WTC11 (cell line): ENCODE data around the gene BATF2. TPM values are rescaled to one million over a fixed set of nuclear protein-coding genes. Genes with fewer than 3 reads are reported as not detected.
A peak's percentile ranks its signal among the peaks of the same experiment; 100 is the strongest.

Experiments
- ATAC-seq: fragments of 200-7000 bp; cut with Tn5 transposase; 2 replicates; pipeline ENCODE4 v1.10.0; 2021; ENCODE audit warnings: mild to moderate bottlenecking, moderate library complexity
- CTCF ChIA-PET: fragments of 300-600 bp; sonication (Branson Sonifier 250); formaldehyde crosslinking; loops from one replicate; lab custom pipeline; 2021; ENCODE audit warnings: antibody characterized with exemption; lab: Charles Lee
- POLR2A ChIA-PET: fragments of 350-600 bp; sonication (Branson Sonifier 250); formaldehyde crosslinking; loops from one replicate; lab custom pipeline; 2021; ENCODE audit warnings: antibody characterized with exemption; lab: Charles Lee
- DNase-seq: peaks from one replicate; pipeline ENCODE4 v3.0.0; 2021; ENCODE audit warnings: low spot score
- H3K27ac Mint-ChIP-seq: 2 replicates; pipeline ENCODE4 v1.8.0; 2021; ENCODE audit warnings: mixed read lengths
- H3K27me3 Mint-ChIP-seq: 2 replicates; pipeline ENCODE4 v1.8.0; 2021; ENCODE audit warnings: low read depth, mild to moderate bottlenecking, moderate library complexity, mixed read lengths
- H3K36me3 Mint-ChIP-seq: 2 replicates; pipeline ENCODE4 v1.8.0; 2021; ENCODE audit warnings: mixed read lengths
- H3K4me1 Mint-ChIP-seq: 2 replicates; pipeline ENCODE4 v1.8.0; 2022; ENCODE audit warnings: mixed read lengths
- H3K4me3 Mint-ChIP-seq: 2 replicates; pipeline ENCODE4 v1.8.0; 2021; ENCODE audit warnings: mild to moderate bottlenecking, moderate library complexity, mixed read lengths
- H3K9me3 Mint-ChIP-seq: 2 replicates; pipeline ENCODE4 v1.8.0; 2021; ENCODE audit warnings: mixed read lengths
- CREB1 ChIP-seq: sonication (generic); formaldehyde crosslinking; IDR thresholded peaks from 2 replicates; pipeline ENCODE4 v1.8.0; 2023; ENCODE audit warnings: mild to moderate bottlenecking, missing genetic modification reagents
- CTCF ChIP-seq: fragments of 200-600 bp; IDR thresholded peaks from 2 replicates; pipeline ENCODE4 v1.8.0; 2022; ENCODE audit warnings: antibody characterized with exemption
- E2F4 ChIP-seq: sonication (generic); formaldehyde crosslinking; IDR thresholded peaks from 2 replicates; pipeline ENCODE4 v1.8.1; 2022; ENCODE audit warnings: low read depth, mild to moderate bottlenecking, moderate library complexity, missing genetic modification reagents, borderline replicate concordance
- E2F5 ChIP-seq: sonication (generic); formaldehyde crosslinking; IDR thresholded peaks from 2 replicates; pipeline ENCODE4 v1.8.1; 2022; ENCODE audit warnings: mild to moderate bottlenecking, moderate library complexity, missing genetic modification reagents
- ERG ChIP-seq: fragments of 250-450 bp; sonication (Bioruptor Pico); IDR thresholded peaks from 2 replicates; pipeline ENCODE4 v1.8.0; 2021; ENCODE audit warnings: mild to moderate bottlenecking
- FOXK1 ChIP-seq: sonication (generic); formaldehyde crosslinking; IDR thresholded peaks from 2 replicates; pipeline ENCODE4 v1.8.0; 2022; ENCODE audit warnings: mild to moderate bottlenecking, moderate library complexity, missing genetic modification reagents
- GTF2I ChIP-seq: fragments of 250-450 bp; sonication (Bioruptor Pico); conservative IDR thresholded peaks from 2 replicates; pipeline ENCODE4 v1.4.0; 2021; ENCODE audit warnings: mild to moderate bottlenecking
- IRF2 ChIP-seq: sonication (generic); formaldehyde crosslinking; IDR thresholded peaks from 2 replicates; pipeline ENCODE4 v1.8.0; 2022; ENCODE audit warnings: low read depth, missing genetic modification reagents, borderline replicate concordance
- JAZF1 ChIP-seq: fragments of 250-450 bp; sonication (Bioruptor Pico); IDR thresholded peaks from 2 replicates; pipeline ENCODE4 v1.9.0; 2021; ENCODE audit warnings: moderate library complexity, mild to moderate bottlenecking, inconsistent platforms
- MXD4 ChIP-seq: fragments of 250-450 bp; sonication (Bioruptor Pico); IDR thresholded peaks from 2 replicates; pipeline ENCODE4 v1.8.0; 2021; ENCODE audit warnings: mild to moderate bottlenecking, moderate library complexity, borderline replicate concordance
- NFE2L1 ChIP-seq: sonication (generic); formaldehyde crosslinking; IDR thresholded peaks from 2 replicates; pipeline ENCODE4 v1.8.1; 2023; ENCODE audit warnings: missing genetic modification reagents
- NR2C2 ChIP-seq: sonication (generic); formaldehyde crosslinking; IDR thresholded peaks from 2 replicates; pipeline ENCODE4 v1.8.0; 2022; ENCODE audit warnings: mild to moderate bottlenecking, missing genetic modification reagents
- PRDM15 ChIP-seq: sonication (generic); formaldehyde crosslinking; IDR thresholded peaks from 2 replicates; pipeline ENCODE4 v1.8.0; 2022; ENCODE audit warnings: missing genetic modification reagents
- PRRX2 ChIP-seq: fragments of 250-450 bp; sonication (Bioruptor Pico); IDR thresholded peaks from 2 replicates; pipeline ENCODE4 v1.8.0; 2021; ENCODE audit warnings: mild to moderate bottlenecking
- SMAD3 ChIP-seq: sonication (generic); formaldehyde crosslinking; IDR thresholded peaks from 2 replicates; pipeline ENCODE4 v1.8.0; 2022; ENCODE audit warnings: missing genetic modification reagents, mild to moderate bottlenecking, borderline replicate concordance
- SOX15 ChIP-seq: fragments of 250-450 bp; sonication (Bioruptor Pico); IDR thresholded peaks from 2 replicates; pipeline ENCODE4 v1.9.0; 2021; ENCODE audit warnings: mild to moderate bottlenecking
- TEAD1 ChIP-seq: sonication (generic); formaldehyde crosslinking; IDR thresholded peaks from 2 replicates; pipeline ENCODE4 v1.8.0; 2022; ENCODE audit warnings: mild to moderate bottlenecking, missing genetic modification reagents
- ZMAT4 ChIP-seq: fragments of 250-450 bp; sonication (Bioruptor Pico); IDR thresholded peaks from 2 replicates; pipeline ENCODE4 v1.9.0; 2021; ENCODE audit warnings: mild to moderate bottlenecking
- ZNF121 ChIP-seq: sonication (generic); formaldehyde crosslinking; IDR thresholded peaks from 2 replicates; pipeline ENCODE4 v1.8.0; 2023; ENCODE audit warnings: missing genetic modification reagents
- ZNF281 ChIP-seq: sonication (generic); formaldehyde crosslinking; IDR thresholded peaks from 2 replicates; pipeline ENCODE4 v1.8.0; 2023; ENCODE audit warnings: mild to moderate bottlenecking, missing genetic modification reagents
- ZNF423 ChIP-seq: fragments of 250-450 bp; sonication (Bioruptor Pico); IDR thresholded peaks from 2 replicates; pipeline ENCODE4 v2.1.2; 2022; ENCODE audit warnings: mild to moderate bottlenecking, moderate library complexity
- total RNA-seq: library from RNA; stranded (reverse); gene quantifications from 3 replicates; pipeline ENCODE4 v1.2.3, GENCODE V29; 2021

The BATF2 gene
- total RNA-seq, 1 experiment from 2014 or later = 1.3 TPM

- TF ChIP-seq ZNF121 (CRISPR knock-in tag) = peak; percentile 99
- no peak for TF ChIP-seq FOXK1
- peak; percentile 93 for TF ChIP-seq GTF2I (CRISPR knock-in tag)
- Mint-ChIP-seq H3K36me3 (peaks cover 33% of the 10 kb centered on the region), H3K27ac (no peak overlapping the region; the same call in 1 of the 2 replicates), H3K27me3 (no peaks in the 10 kb centered on the region), H3K9me3 (no peaks in the 10 kb centered on the region), H3K4me3 (peak overlapping the region; percentile 81), H3K4me1 (peaks cover 18% of the 10 kb centered on the region)
- CTCF ChIA-PET = interaction anchor here (0.6 to 5.4 kb wide), 46 partner anchors 11 to 870 kb away, joined by 3 to 37 read pairs (median 5); partner anchors contain the start of genes BATF2, CDC42BPG, FAU and GPHA2
- DNase-seq (peak; percentile 39), ATAC-seq (peak; percentile 6)
- POLR2A ChIA-PET = interaction anchor here (1.0 to 1.2 kb wide), 3 partner anchors 18 to 166 kb away, joined by 3 read pairs; partner anchors contain the start of genes BATF2, FAU and MRPL49
These were observed 18.0 kb upstream of the BATF2 start for GRCh38 chr11:65014726-65015227.

GRCh38 chr11:65013888-65014725 lies 17.3 kb upstream of the BATF2 start, which contains the start of gene ARL2:
Gene ARL2, plus strand, starts transcription at chr11:65014160. Its CDS starts 48 bp downstream, at chr11:65014208.
- Mint-ChIP-seq H3K27ac (peak within 1 kb of the TSS; percentile 92), H3K4me1 (peaks cover 18% of the 10 kb centered on the region), H3K27me3 (no peaks in the 10 kb centered on the region), H3K36me3 (peaks cover 27% of the 10 kb centered on the region), H3K4me3 (peak within 1 kb of the TSS; percentile 81), H3K9me3 (no peaks in the 10 kb centered on the region)
- ChIA-PET CTCF (interaction anchor here (0.6 to 5.4 kb wide), 48 partner anchors 10 to 871 kb away, joined by 3 to 37 read pairs (median 5); partner anchors contain the start of genes BATF2, CDC42BPG, FAU and GPHA2), POLR2A (interaction anchor here (1.0 to 1.2 kb wide), 3 partner anchors 17 to 165 kb away, joined by 3 read pairs; partner anchors contain the start of genes BATF2, FAU and MRPL49)
- peak; percentile 95 for DNase-seq
- ATAC-seq = peak; percentile 82
- TF ChIP-seq E2F4 (no peak), TEAD1 (CRISPR knock-in tag) (peak; percentile 22; the same call in 1 of the 2 replicates), NFE2L1 (0 out of 2 replicates have a peak, but pooled peaks have one; percentile 54), ZNF423 (CRISPR knock-in tag) (no peak), PRDM15 (CRISPR knock-in tag) (peak; percentile 35; the same call in 1 of the 2 replicates), NR2C2 (CRISPR knock-in tag) (no peak), JAZF1 (no peak), IRF2 (CRISPR knock-in tag) (no peak), CTCF (peak; percentile 62), PRRX2 (CRISPR knock-in tag) (no peak), ERG (CRISPR knock-in tag) (no peak), ZMAT4 (CRISPR knock-in tag) (no peak), SOX15 (no peak), ZNF281 (no peak), E2F5 (CRISPR knock-in tag) (peak; percentile 80), MXD4 (CRISPR knock-in tag) (no peak), GTF2I (CRISPR knock-in tag) (no peak), CREB1 (CRISPR knock-in tag) (0 out of 2 replicates have a peak, but pooled peaks have one; percentile 16), SMAD3 (CRISPR knock-in tag) (peak; percentile 42; the same call in 1 of the 2 replicates)
